ENCODE data around the gene SGO2.

The SGO2 gene

GRCh38 chr2:200525882-200526651 is at the start of gene SGO2:
Gene SGO2, plus strand, starts transcription at chr2:200526207. Its CDS starts 6,769 bp downstream, at chr2:200532976.
- peak; percentile 79 to 96 for DNase-seq

GRCh38 chr2:200476836-200477235 is 49.2 kb upstream of the SGO2 start:
- no peak for DNase-seq

GRCh38 chr2:200477667-200478131 is 48.3 kb upstream of the SGO2 start:
- no peak for DNase-seq

GRCh38 chr2:200479692-200480265 is 46.2 kb upstream of the SGO2 start:
- no peak for DNase-seq

- no peak for DNase-seq
These were observed 43.8 kb upstream of the SGO2 start for GRCh38 chr2:200482194-200482593.

- DNase-seq = peak in 1 of 2 experiments; percentile 13
These were observed 42.2 kb upstream of the SGO2 start for GRCh38 chr2:200483729-200484198.

GRCh38 chr2:200484934-200485333 is 41.1 kb upstream of the SGO2 start:
- no peak for DNase-seq

- DNase-seq = no peak
These were observed 39.5 kb upstream of the SGO2 start for GRCh38 chr2:200486529-200486928.

- DNase-seq = no peak
These were observed 37.8 kb upstream of the SGO2 start for GRCh38 chr2:200488169-200488568.

GRCh38 chr2:200490001-200490400 is 36.0 kb upstream of the SGO2 start:
- DNase-seq = no peak

- no peak for DNase-seq
These were observed 33.4 kb upstream of the SGO2 start for GRCh38 chr2:200492656-200493055.

GRCh38 chr2:200494048-200494447 is 32.0 kb upstream of the SGO2 start:
- DNase-seq = no peak

- DNase-seq = no peak
These were observed 29.3 kb upstream of the SGO2 start for GRCh38 chr2:200496696-200497095.

- no peak for DNase-seq
These were observed 27.4 kb upstream of the SGO2 start for GRCh38 chr2:200498402-200499162.

- no peak for DNase-seq
These were observed 23.8 kb upstream of the SGO2 start for GRCh38 chr2:200502196-200502595.

- no peak for DNase-seq
These were observed 19.3 kb upstream of the SGO2 start for GRCh38 chr2:200506679-200507078.

GRCh38 chr2:200507179-200507578 is 18.8 kb upstream of the SGO2 start:
- DNase-seq = no peak

- DNase-seq = no peak
These were observed 16.8 kb upstream of the SGO2 start for GRCh38 chr2:200509235-200509611.

- peak; percentile 36 to 83 for DNase-seq
These were observed 16.2 kb upstream of the SGO2 start, which contains the start of gene KCTD18 for GRCh38 chr2:200509612-200510433. Gene KCTD18, minus strand, starts transcription at chr2:200510068. Its CDS starts 3,052 bp downstream, at chr2:200507016.

GRCh38 chr2:200515155-200515554 is 10.9 kb upstream of the SGO2 start:
- no peak for DNase-seq

- no peak for DNase-seq
These were observed 2.8 kb upstream of the SGO2 start for GRCh38 chr2:200523158-200523557.

- DNase-seq = no peak
These were observed 2.4 kb upstream of the SGO2 start for GRCh38 chr2:200523604-200524003.

- DNase-seq = no peak
These were observed 941 bp upstream of the SGO2 start for GRCh38 chr2:200525066-200525465.

Measured in SW 1271 (cell line).